GM12892 (cell line): ENCODE data around the gene TSPAN9.

ENCODE experiments used
- DNase-seq: peaks from one replicate; pipeline ENCODE4 v3.0.0; 2011; ENCODE audit not compliant: insufficient read length
- FAIRE-seq: peaks from 2 replicates; lab custom pipeline; 2011; peaks lifted over from hg19 to GRCh38; lab: Jason Lieb, UNC
- POLR2A ChIP-seq: IDR thresholded peaks from 2 replicates; pipeline ENCODE4 v1.6.1; 2011; ENCODE audit warnings: low read depth, low read length, control low read depth
- POLR2AphosphoS5 ChIP-seq: IDR thresholded peaks from 2 replicates; pipeline ENCODE4 v1.6.1; 2011; ENCODE audit warnings: low read depth, low read length, control low read depth
- TAF1 ChIP-seq: IDR thresholded peaks from 2 replicates; pipeline ENCODE4 v1.6.1; 2011; ENCODE audit warnings: low read depth, mild to moderate bottlenecking, control low read depth, low read length, borderline replicate concordance

TSPAN9 gene

GRCh38 chr12:3170423-3171194, 93.4 kb downstream of the TSPAN9 start:
- TF ChIP-seq POLR2AphosphoS5 (no peak), POLR2A (no peak), TAF1 (no peak)
- FAIRE-seq (no peak), DNase-seq (no peak)

DNA sequence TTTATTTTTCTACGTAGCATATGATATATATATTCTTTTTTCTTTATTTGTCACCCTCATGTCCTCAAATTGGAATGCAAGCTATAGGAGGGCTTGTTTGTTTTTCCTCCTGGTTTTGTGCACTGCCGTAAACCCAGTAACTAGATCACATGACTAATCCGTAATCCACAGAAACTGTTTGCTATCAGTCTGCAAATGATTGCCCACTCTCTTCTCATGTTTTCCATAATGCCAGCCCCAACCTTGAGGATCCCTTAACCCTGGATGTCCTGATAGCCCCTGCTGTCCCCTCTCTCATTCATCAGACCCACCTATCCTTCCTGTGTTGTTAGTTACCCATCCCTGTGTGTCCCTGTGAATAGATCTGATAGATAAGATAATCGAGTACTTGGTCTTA, 94.0 kb downstream of the TSPAN9 start:
- no peak for TF ChIP-seq TAF1
- DNase-seq (no peak), FAIRE-seq (no peak)

GRCh38 chr12:3172124-3173007, 95.2 kb downstream of the TSPAN9 start:
- FAIRE-seq, result no peak
- no peak for DNase-seq

GRCh38 chr12:3173008-3173553, 95.9 kb downstream of the TSPAN9 start:
- no peak for FAIRE-seq
- no peak for TF ChIP-seq POLR2A
- no peak for TF ChIP-seq TAF1
- no peak for TF ChIP-seq POLR2AphosphoS5
- DNase-seq, result no peak

More at GRCh38 chr12:3172124-3173007, 95.2 kb downstream of the TSPAN9 start:
- TF ChIP-seq POLR2AphosphoS5, result no peak
- no peak for TF ChIP-seq POLR2A
- no peak for TF ChIP-seq TAF1

- TF ChIP-seq TAF1, result no peak
- FAIRE-seq, result no peak
- DNase-seq, result no peak
Observed at GRCh38 chr12:3173912-3174311, 96.7 kb downstream of the TSPAN9 start.

GRCh38 chr12:3175238-3175637, 98.1 kb downstream of the TSPAN9 start:
- DNase-seq (no peak), FAIRE-seq (no peak)
- no peak for TF ChIP-seq POLR2AphosphoS5
- no peak for TF ChIP-seq POLR2A
- TF ChIP-seq TAF1, result no peak

DNA sequence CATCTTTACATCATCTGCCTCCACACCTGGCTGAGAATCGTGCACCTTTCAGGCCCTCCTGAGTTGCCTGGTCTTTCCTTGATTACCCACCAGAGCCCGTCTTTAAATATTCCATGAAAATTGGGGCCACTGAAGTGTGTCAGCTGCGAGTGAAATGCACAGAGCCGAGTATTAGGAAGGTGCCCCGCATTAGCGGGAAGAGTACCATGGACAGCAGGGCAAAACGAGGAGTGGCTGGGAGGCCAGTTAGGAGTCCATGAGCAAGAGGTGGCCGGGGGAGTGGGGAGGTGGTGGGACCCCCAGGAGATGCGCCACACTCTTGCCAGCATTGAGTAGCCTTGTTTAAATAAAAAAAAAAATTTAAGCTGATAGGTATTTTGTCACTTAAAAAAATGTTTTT, 99.6 kb downstream of the TSPAN9 start:
- TF ChIP-seq POLR2AphosphoS5 (no peak), TAF1 (no peak), POLR2A (no peak)
- no peak for DNase-seq
- no peak for FAIRE-seq

DNA sequence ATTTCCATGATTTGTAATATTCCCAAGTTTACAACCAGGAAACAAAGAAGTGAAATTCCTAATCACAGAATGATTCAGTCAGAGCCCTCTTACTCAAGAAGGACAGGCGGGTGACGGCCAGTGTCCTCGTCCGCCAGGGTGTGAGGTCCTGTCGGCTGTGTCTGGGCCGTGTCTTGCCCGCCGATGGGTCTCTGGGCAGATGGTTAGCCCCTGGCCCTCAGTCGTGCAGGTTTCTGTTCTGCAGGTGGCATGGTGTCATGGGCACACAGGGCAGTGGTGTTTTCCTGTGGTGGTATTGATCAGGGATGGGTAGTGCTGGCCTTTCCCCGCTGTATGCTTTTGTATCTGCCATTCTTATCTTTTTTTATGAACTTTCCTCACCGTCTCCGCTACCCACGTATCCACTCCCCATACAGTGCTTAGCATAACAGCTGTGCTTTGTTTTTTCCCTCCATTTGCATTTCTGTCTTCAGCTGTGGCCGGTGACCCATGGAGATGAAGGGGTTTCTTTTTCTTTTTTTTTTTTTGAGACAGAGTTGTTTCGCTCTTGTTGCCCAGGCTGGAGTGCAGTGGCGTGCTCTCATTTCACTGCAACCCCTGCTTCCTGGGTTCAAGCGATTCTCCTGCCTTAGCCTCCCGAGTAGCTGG, 100.7 kb downstream of the TSPAN9 start:
- no peak for DNase-seq
- no peak for TF ChIP-seq POLR2A
- peak; percentile 62 for FAIRE-seq

GRCh38 chr12:3178671-3179313, 101.6 kb downstream of the TSPAN9 start:
- TF ChIP-seq TAF1 (no peak), POLR2AphosphoS5 (no peak), POLR2A (no peak)
- FAIRE-seq (no peak), DNase-seq (no peak)

DNA sequence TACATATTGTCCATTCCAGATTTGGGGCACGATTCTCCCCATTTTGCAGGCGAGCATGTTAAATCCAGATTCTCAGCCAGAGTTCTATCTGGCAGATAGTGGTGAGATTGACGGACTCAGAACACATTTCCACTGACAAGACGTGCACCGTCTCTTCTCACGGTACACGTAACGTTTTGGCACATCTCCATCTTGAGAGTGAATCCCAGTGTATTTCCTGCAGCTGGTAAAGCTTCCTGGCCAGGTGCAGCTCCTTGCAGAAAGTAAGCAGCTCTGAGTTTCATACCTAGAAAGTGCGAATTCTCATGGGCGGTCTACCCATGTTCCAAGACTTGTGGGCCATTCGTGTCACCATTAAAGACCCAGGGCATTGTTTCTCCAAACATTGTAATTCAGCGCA, 102.6 kb downstream of the TSPAN9 start:
- TF ChIP-seq POLR2A (no peak), POLR2AphosphoS5 (no peak), TAF1 (no peak)
- DNase-seq (no peak), FAIRE-seq (no peak)

GRCh38 chr12:3182426-3182825, 105.2 kb downstream of the TSPAN9 start:
- no peak for TF ChIP-seq TAF1
- TF ChIP-seq POLR2AphosphoS5, result no peak
- TF ChIP-seq POLR2A, result no peak
- no peak for DNase-seq
- FAIRE-seq, result no peak

- DNase-seq (no peak), FAIRE-seq (no peak)
Observed at GRCh38 chr12:3184485-3184884, 107.3 kb downstream of the TSPAN9 start.

More at GRCh38 chr12:3184485-3184884, 107.3 kb downstream of the TSPAN9 start:
- TF ChIP-seq POLR2AphosphoS5 (no peak), POLR2A (no peak)
